ENCODE measurements around the gene INO80C.
"Not testable (repeated sequence)": the region's sequence is repeated elsewhere in the genome, so short reads cannot be mapped to it uniquely, and the experiment has no call there.

INO80C gene

DNA sequence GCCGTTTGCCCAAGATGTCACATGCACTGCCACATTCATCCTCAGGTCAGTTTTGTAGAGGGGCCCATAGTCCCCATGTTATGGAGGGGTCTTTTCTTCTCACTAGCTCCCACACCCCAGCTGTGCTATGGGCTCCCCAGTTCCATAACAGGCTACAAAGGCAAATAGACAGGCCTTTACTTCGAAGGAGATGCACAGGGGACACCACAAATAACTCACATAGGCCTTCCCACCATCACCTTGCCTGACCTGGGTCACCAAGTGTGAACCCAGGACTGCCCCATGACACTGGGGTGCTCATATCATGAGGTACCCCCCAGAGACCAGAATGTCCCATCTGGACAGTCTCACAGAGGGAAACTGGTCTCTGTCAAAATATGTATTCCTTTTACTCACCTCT, 15.0 kb upstream of the INO80C start:
- DNase-seq (ENCODE audit: low read depth), result no peak

DNA sequence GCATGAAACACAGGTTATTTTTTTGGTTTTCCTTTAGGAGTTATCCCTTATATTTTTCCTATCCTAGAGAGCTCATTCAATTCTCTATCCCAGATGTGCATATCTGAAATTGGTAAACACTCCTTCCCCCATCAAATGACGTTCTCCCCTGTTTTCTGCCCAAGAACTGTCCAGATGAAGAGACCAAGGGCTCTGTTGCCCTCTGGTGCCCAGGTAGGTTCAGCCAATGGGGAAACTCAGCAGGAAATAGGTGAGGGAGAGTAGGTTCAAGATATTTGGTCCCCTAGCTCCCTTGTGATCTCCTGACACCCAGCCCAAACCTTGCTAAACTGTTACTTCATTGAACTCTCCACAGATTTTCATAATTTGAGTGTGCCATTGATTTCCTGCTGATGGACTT, 14.1 kb upstream of the INO80C start:
- DNase-seq (ENCODE audit: low read depth), result no peak

DNA sequence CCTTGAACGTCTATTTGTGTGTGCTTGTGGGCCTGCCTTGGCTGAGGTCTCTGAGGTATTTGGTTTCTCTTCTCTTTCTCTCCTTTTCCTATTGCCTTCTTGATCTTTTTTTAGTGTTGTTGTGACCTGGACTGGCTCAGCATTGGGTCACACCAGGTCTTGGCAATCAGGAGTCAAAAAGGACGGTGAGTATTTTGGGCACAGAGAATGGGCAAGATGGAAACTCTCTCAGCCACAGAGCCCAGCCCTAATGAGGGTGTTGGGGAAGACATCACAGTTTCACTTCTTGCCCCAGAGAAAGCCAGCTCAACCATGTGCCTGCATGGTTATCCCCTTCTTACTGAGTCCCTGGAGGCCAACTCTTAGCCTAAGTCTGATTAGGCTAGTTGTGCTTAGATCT, 13.7 kb upstream of the INO80C start:
- DNase-seq (ENCODE audit: low read depth), result no peak

DNA sequence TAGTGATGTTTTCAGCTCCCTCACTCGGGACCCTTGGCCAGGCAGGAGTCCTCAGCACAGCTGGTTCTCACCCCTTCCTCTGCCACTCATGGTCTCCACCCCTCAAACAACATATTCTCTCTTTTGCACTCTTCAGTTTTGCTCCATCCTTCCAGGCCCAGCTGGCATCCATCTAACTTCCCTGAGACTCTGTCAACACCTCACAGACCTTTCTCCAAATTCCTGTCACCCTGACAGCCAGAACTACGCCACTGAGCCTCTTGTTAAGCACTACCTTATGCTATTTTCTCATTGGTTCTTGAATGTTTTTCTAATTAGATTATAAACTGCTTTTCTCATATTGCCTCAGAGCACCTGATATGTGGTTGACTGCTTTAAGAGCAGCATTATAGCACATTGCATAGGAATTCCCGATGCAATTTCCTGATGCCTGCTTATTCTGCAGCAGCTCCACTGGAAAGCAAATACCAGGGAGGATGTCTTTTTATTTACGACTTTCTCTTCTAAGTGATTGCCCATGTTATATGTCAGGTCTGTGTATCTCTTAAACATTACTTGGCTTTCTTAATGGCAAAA, 12.4 kb upstream of the INO80C start:
- DNase-seq (ENCODE audit: low read depth), result no peak

DNA sequence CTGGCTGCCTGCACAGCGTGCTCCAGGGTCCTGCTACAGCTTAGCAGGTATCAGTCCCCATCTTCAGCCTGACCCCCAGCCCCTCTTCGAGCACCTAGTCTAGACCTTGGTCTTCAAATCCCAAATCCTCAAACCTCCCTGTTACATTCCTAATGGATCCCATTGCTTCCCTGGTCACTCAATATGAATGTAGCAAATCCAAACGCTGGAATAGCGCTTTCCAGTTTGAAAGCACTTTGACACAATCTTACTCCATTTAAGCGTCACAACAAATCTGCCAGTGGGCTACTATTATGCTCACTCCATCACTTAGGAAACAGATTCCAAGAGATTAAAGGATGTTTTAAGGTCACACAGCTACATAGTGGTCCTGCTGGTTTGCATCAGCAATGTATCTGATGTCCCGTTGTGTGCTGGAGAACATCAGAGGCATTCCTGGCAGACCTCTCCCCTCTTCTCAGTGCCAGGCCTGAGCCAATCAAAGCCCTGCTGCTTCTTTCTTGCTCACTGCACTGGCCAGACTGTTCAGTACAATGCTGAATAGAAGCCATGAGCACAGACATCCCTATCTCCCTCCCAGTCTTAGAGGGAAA, 11.1 kb upstream of the INO80C start:
- no peak for DNase-seq (ENCODE audit: low read depth)

DNA sequence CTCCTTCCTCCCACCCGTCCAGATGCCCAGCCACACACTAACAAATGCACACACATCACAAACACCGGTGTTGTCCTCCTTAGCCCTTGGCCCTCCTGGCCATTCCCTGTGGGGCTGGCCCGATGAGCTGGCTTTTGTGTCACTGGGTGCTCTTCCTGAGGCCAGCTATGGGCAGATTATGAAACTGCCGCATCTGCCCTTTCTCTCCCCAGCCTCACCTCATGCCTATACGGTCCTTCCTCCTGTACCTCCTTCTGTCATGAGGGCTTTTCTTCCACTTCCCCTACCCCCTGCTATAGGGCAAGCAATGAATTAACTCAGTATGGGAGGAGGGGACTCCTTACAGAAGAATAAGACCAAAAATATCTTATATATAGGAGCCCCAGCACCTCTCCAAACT, 10.3 kb upstream of the INO80C start:
- DNase-seq (ENCODE audit: low read depth), result no peak

DNA sequence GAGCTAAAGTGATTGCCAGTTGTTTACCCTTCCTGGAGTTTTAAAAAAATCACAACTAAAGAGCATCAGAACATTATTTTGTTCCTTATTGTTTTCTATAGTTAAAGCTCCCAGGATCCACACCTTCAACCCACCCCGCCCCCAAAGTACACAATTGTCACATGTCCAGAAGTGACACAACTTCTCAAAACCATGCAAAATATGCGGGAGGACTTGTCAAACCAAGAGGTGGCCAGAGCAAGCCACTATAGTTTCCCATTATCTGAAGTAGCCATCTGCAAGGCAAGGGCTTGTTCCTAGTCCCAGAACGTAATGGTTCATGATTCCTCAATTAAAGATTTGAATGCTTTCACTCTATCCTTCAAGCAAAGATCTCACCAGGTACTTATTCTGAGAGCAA, 9.9 kb upstream of the INO80C start:
- DNase-seq (ENCODE audit: low read depth), result no peak

DNA sequence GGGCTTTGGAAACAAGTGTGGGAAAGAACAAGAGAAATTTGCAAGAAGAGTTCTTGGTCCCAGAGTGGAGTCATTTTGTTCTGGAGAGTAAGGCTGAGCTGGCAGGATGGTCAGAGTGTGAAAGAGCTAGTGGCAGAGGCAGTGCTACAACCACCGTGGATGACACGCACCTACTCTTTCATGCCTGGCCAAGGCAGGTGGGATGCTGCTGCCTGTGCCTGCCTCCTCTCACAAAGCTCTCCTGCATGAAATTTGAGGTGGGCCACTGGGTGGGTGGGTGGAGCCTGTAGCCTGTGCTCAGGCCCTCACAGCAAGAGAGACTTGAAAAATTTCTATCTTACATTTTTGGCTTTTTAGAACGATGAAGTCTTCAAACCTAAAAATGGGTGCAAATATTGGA, 9.4 kb upstream of the INO80C start:
- DNase-seq (ENCODE audit: low read depth), result no peak

DNA sequence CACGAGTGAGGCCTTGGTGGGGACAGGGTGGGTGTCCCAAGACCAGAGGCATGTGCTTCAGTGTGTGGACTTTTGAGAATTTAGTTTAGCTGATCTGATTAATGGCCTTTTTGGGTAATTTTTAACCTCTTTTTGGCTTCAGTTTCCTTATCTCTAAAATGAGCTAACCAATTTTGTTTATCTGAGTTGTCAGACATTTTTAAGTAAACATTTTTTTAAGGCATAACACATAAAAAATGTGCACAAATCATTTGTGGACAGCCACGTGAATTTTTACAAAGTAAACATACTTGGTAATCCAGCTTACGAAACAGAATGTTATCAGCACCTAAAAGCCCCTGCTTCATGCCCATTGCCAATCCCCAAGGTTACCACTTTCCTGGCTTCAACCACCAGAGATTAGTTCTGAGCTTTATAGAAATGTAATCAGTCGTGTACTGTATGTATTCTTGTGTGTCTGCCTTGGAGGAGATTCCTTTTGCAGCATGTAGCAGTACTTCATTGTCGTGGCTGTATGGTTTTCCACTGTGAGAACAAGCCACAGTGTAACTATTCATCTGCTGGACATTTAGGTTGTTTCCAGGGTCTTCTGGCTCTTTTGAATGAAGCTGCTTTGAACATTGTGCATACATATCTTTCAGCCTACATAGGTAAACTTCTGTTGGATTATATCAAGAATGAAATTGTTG, 8.4 kb upstream of the INO80C start:
- DNase-seq (ENCODE audit: low read depth), result no peak

DNA sequence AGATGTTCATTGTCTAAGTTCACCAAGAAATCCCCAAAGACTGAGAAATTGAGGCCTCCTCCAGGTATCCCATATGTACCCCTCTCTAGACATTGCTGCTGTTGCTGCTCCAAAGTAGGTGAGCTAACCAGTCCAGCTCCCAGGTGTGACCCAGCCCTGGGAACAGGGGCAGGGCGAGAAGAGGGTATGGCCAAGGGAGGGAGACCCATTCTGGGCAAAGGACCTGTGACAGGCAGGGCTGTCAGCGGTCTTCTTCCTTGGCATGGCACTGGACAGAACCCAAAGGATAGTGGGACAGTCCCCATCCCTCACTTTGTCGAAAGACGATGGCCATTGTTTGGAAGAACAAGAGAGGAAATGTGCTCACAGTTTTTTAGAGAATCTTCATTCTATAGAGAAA, 7.2 kb upstream of the INO80C start:
- no peak for DNase-seq (ENCODE audit: low read depth)

DNA sequence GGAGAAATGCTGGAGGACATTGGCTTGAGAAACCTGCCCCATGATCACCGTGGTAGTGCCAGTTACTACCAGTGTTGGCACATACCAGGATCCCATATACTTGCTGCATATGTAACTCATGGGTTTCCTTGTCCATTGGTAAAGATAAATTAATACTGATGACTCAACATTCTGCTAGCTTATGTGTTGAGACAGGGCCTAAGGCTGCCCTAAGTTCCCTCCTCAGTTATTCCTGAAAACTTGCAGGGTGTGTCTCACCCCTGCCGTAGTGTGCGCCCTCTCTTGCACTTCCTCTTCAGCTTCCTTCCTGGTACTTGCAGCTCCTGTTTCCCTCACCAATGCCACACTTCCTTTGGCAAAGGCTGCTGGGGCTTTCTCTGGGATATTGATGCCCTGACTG, 4.3 kb upstream of the INO80C start:
- DNase-seq (ENCODE audit: low read depth), result no peak

DNA sequence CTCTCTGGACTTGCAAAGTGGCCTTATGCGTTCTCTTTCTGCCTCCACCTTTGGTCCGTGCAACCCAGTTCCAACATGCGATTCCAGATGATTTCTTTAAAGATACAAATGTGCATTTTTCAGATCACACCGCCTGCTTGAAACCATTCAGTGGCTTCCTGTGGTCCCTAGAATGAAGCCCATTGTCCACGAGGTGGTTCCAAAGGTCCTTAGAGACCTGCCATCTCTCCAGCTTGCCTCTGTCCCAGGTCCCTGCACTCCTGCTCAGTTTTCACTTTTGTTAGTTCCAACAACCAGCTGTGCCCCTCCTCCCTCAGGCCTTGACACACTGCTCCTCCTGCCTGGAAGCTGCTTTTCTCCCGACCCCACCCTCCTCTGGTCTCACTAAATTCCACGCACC, 3.6 kb upstream of the INO80C start:
- no peak for DNase-seq (ENCODE audit: low read depth)

DNA sequence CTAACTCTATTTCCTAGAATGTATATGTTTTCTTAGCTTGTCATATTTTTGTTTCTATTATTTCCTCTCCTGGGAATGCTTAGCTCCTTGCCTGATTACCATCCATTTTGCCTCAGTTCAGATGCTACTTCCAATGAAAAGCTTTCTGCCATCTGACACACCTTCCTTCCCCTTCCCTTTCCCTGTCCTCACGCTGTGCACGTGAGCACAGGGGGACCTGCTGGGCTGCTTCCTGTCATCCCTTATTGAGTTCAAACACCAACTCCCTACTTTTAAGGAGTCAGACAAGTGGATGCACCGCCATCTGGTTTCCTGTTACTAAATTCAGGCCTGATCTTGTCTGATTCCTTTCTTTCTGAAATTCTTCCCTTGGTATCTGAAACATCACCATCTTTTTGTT, 2.4 kb upstream of the INO80C start:
- no peak for DNase-seq (ENCODE audit: low read depth)

DNA sequence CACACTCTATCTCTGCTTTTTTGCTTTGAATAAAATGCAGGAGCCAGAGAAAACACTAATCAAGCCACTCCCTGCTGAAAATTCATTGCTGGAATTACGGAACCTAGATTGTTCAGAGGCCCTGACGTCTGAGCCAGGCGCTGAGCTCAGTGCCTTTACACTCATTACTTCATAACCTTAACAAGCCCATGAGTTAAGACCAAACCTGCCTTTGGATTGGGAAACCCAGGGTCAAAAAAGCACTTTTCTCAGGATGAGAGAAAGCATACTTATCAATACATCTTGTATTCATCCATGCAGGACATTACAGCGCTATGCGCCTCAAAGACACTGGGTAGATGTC, 762 bp downstream of the INO80C start:
- no peak for DNase-seq (ENCODE audit: low read depth)

DNA sequence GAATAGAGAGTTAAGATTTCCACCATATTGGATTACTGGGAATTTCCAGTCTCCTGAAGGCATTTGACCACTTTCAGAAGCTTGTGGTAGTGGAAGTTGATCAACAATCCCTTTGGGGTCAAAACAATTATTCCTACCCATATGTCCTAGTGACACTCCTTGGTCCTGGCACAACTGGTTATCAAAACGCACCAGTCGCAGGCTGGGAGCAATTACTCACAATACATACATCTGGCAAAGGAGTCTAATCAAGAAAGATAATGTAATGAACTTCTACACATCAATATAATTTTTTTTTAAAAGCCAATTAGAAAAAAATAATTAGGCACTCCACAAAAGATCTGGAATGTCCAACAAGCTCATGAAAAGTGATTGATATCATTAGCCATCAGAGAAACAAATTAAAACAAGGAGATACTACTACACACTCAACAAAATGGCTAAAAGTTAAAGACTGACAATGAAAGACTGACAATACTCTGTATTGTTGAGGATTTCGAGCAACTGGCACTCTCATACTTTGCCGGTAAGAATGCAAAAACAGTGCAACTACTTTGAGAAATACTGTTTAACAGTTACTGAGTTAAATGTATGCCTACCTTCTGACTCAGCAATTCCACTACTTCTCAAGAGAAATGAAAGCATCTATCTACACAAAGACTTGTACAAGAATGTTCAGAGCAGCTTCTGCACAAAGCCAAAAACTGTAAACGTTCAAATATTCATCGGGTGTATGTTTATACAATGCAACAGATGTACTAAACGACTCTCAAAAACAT, 2.0 kb downstream of the INO80C start:
- no peak for DNase-seq (ENCODE audit: low read depth)

DNA sequence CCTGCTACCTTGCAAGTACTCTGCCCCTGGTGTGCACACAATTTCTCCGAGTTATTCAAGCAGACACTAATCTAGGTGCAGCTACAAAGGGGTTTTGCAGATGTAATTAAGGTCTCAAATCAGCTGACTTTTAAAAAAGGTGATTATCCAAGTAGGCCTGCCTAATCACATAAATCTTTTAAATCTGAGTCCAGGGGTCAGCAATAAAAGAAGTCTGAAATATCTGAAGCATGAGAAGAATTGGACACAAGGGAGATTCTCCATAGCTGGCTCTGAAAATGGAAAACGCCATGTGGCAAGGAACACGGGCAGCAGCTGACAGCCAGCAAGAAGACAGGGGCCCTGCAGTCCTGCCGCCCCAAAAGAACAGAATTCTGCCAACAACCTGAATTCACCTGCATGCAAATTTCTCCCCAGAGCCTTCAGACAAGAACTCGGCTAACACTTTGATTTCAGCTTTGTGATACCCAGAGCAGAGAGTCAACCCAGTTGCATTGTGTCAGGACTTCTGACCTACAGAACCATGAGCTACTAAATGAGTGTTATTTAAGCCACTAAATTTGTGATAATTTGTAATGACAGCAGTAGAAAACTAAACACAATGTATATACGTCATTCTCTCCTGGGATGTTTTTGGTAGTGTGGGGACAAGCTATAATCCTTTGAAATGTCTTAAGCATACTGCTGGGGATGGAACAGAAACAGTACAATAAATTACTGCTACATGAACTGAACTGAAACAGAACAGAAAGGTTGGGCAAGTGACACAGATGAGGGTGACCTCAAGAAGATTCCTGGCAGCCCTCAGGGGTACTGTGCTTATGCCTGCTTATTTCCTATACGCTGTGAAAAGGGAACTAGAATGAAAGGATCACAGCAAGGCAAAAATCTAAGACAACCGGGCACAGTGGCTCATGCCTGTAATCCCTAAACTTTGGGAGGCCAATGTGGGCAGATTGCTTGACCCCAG, 3.2 kb downstream of the INO80C start:
- no peak for DNase-seq (ENCODE audit: low read depth)

DNA sequence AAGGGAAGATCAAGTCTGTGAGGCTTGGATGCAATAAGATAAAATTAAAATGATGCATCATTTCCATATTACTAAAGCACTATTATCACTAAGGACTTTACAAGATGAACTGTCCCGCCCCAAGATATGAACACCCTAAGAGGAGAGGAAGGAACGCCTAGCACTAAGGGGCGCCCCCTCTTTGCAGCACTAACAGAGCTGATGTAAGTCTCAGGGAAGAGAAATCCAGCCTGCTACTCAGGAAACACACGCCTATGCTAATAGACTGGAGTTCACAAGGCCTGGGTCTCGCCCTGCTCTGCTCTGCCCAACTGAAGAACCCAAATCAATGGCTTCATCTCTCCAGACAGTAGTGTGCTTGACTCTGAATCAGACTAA, 6.1 kb downstream of the INO80C start:
- DNase-seq (ENCODE audit: low read depth), result no peak

DNA sequence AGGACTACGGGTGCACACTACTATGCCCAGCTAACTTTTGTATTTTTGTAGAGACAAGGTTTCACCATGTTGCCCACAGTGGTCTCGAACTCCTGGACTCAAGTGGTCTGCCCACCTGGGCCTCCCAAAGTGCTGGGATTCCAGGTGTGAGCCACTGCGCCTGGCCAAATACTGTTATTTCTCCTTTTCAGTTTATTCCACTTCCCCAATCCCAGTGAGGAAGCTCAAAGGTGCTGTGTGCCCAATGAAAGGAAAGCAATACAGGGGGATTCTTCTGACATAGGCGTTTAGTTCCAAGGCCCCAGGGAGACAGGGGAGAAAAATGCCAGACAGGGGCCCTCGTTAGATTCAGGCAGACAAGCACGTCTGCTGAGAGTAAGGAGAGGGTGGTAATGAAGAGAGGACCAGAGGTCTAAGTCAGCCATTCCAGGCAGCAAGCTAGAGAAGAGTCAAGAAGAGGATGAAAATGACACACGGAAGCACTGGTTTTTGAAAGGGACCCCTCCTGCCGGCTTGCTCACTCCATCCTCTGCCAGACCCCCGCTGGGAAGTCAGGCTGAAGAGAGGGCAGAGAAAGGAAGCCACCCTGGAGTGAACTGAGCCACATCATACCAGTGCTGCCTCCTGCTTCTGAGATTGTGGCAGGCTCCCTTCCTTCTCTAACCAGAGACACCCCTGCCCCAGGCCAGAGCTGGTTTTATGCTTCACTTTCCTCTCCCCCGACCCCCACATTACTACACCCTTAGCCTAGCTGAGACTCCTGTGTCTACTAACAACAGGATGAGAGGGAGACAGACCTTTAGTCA, 6.7 kb downstream of the INO80C start:
- DNase-seq (ENCODE audit: low read depth), result no peak

DNA sequence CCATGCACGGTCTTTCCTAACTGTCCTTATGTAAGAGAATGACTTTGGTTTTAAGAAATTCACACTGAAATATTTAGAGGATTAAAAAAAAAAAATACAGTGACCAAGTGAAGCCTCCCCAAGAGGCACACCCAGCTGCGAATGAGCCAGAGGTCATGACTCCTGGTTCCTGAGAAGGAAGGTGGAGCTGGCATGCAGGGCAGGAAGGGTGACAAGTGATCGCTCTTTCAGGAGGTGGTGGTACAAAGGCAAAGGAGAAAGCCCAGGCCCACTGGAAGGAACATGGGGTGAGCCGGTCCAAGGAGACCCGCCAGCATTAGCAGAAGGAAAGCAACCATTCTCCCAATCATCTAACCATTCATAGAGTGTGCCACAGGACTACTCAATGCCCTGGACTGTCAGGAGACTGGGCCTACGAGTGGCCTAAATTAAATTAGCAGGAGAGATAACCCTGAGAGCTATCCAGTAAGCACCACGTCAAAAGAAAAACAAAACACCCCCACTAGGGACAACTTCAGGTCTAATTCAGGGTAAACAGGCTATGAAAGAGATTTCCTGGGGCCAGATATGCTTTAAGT, 7.8 kb downstream of the INO80C start:
- no peak for DNase-seq (ENCODE audit: low read depth)

DNA sequence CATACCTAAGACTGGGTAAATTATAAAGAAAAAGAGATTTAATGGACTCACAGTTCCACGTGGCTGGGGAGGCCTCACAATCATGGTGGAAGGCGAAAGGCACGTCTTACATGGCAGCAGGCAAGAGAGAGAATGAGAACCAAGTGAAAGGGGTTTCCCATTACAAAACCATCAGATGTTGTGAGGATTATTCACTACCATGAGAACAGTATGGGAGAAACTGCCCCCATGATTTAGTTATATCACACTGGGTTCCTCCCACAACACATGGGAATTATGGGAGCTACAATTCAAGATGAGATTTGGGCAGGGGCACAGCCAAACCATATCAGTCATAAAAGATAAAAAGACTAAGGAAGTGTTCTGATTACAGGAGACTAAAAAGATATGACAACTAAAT, 8.5 kb downstream of the INO80C start:
- DNase-seq (ENCODE audit: low read depth), result not testable (repeated sequence)

DNA sequence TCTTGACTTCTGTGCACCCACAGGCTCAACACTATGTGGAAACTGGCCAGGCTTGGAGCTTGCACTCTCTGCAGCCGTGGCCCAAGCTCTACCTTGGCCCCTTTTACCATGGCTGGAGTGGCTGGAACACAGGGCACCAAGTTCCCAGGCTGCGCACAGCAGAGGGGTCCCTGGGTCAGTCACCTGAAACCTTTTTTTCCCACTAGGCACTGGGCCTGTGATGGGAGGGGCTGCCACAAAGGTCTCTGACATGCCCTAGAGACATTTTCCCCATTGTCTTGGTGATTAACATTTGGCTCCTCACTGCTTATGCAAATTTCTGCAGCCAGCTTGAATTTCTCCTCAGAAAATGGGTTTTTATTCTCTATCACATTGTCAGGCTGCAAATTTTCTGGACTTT, 9.4 kb downstream of the INO80C start:
- DNase-seq (ENCODE audit: low read depth), result not testable (repeated sequence)
